ACC112 (cell line): Measurements from ENCODE around the gene ACOX1.

Source experiments
- H2AFZ ChIP-seq: fragments of 200-600 bp; sonication (generic); one replicate; pipeline ENCODE4 v1.6.0; 2017; ENCODE audit warnings: antibody characterized with exemption, low read length; ENCODE audit not compliant: unreplicated experiment
- H3K27ac ChIP-seq: fragments of 200-600 bp; sonication (generic); 2 replicates; pipeline ENCODE4 v1.5.1; 2014; ENCODE audit warnings: low read depth, mild to moderate bottlenecking, antibody characterized with exemption, low read length, moderate library complexity
- H3K27me3 ChIP-seq: fragments of 200-600 bp; sonication (generic); 2 replicates; pipeline ENCODE4 v1.6.1; 2014; ENCODE audit warnings: mild to moderate bottlenecking, antibody characterized with exemption, low read length, moderate library complexity, mixed read lengths; ENCODE audit not compliant: insufficient read depth
- H3K36me3 ChIP-seq: fragments of 200-600 bp; sonication (generic); 2 replicates; pipeline ENCODE4 v1.6.1; 2016; ENCODE audit warnings: mild to moderate bottlenecking, antibody characterized with exemption, low read length, moderate library complexity, mixed read lengths; ENCODE audit not compliant: insufficient read depth
- H3K4me1 ChIP-seq: fragments of 200-600 bp; sonication (generic); one replicate; pipeline ENCODE4 v1.6.1; 2016; ENCODE audit warnings: low read length, mixed read lengths; ENCODE audit not compliant: insufficient read depth, unreplicated experiment, control insufficient read depth
- H3K4me3 ChIP-seq: fragments of 200-600 bp; sonication (generic); 2 replicates; pipeline ENCODE4 v1.5.1; 2014; ENCODE audit warnings: mild to moderate bottlenecking, low read depth, low read length
- H3K79me2 ChIP-seq: fragments of 200-600 bp; sonication (generic); one replicate; pipeline ENCODE4 v1.6.0; 2016; ENCODE audit warnings: low read length; ENCODE audit not compliant: control insufficient read depth, unreplicated experiment, insufficient read depth

Gene ACOX1

GRCh38 chr17:75950855-75951554 is 28.0 kb downstream of the ACOX1 start:
- H3K4me3 ChIP-seq = no peak overlapping the region
- peaks cover 7% of the 10 kb centered on the region for H3K4me1 ChIP-seq
- H3K36me3 ChIP-seq = peaks cover 29% of the 10 kb centered on the region

DNA sequence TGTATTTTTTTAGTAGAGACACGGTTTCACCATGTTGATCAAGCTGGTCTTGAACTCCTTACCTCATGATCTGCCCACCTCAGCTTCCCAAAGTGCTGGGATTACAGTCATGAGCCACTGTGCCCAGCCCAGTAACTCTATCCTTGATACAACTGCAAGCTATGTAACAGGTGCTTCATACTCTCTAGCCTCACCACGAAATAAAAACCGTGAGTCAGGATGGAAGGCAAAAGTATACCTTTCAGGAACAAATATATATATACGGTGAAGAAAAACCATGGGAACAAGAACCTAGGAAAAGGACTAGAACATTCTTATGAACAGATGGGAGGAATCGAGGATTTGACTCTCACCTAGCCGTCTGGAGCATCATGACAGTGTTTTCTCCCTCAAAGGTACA is 28.5 kb downstream of the ACOX1 start:
- H3K4me3 ChIP-seq = no peak overlapping the region
- H2AFZ ChIP-seq = no peak overlapping the region
- no peaks in the 10 kb centered on the region for H3K27me3 ChIP-seq
- H3K79me2 ChIP-seq = no peaks in the 10 kb centered on the region
- peaks cover 31% of the 10 kb centered on the region for H3K36me3 ChIP-seq
- peaks cover 7% of the 10 kb centered on the region for H3K4me1 ChIP-seq
- H3K27ac ChIP-seq = no peak overlapping the region

More at GRCh38 chr17:75950855-75951554, 28.0 kb downstream of the ACOX1 start:
- no peak overlapping the region for H2AFZ ChIP-seq
- no peaks in the 10 kb centered on the region for H3K79me2 ChIP-seq
- H3K27ac ChIP-seq = no peak overlapping the region
- no peaks in the 10 kb centered on the region for H3K27me3 ChIP-seq

DNA sequence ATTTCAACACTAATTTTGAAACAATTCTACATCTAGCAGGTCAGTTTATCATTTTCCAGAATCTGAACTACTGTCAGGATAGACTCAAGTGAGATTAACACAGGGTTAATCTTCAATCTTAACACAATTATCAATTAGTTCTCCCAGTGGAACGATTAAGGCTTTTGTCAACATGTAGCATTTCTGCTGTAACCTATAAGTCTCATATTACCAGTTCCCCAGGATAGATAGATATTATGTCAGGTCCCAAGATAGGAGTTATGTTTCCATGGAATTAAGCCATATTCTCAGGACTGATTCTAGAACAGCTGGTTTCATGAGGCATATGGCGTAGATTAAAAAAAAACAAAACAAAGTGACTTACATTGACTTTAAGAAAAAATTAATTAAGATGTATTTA is 33.8 kb downstream of the ACOX1 start:
- Histone ChIP-seq H3K79me2 (no peaks in the 10 kb centered on the region), H3K4me3 (no peak overlapping the region), H2AFZ (no peak overlapping the region), H3K27me3 (no peaks in the 10 kb centered on the region), H3K4me1 (peaks cover 8% of the 10 kb centered on the region), H3K36me3 (peaks cover 14% of the 10 kb centered on the region; the same call in 1 of the 2 replicates), H3K27ac (no peak overlapping the region)

DNA sequence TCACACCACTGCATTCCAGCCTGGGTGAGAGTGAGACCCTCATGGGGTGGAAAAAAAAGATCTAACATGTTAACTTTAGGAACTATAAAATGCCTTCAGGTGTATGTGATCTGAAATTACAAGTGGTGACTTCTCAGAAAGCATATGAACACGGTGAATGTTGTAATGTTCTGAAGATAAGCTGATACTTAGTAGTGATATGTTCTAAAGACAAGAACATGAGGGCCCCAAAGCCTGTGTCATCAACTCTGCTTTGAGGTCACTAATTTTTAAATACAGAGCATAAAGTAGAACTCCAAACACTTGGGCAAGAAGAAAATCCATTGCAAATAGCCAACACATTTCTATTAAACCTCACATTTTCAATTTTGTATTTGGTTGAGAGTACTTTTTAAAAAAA is 35.5 kb downstream of the ACOX1 start:
- Histone ChIP-seq H3K36me3 (peaks cover 14% of the 10 kb centered on the region; the same call in 1 of the 2 replicates), H3K27me3 (no peaks in the 10 kb centered on the region), H3K27ac (no peak overlapping the region), H2AFZ (no peak overlapping the region), H3K79me2 (no peaks in the 10 kb centered on the region), H3K4me1 (peaks cover 10% of the 10 kb centered on the region), H3K4me3 (no peak overlapping the region)

DNA sequence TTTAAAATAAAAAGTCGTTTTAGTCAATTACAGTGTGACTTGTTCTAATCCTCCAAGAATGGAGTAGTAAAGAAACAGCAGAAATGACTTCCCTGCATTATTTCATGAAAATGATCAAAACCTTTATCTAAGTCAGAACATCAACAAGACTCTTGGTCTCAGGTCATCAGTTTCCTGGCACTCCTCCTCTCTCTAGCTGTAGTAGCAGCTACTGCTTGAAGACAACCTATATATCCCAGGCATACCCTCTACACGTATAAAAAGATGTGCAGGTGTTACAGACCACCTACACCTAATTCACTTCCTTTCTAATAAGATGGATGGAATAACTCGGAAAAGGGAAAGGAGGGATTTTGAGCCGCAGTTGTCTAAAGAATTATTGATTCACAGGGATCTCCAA is 36.5 kb downstream of the ACOX1 start:
- no peak overlapping the region for H3K4me3 ChIP-seq
- no peaks in the 10 kb centered on the region for H3K27me3 ChIP-seq
- no peak overlapping the region for H3K27ac ChIP-seq
- H3K4me1 ChIP-seq = peaks cover 10% of the 10 kb centered on the region
- H2AFZ ChIP-seq = no peak overlapping the region
- peaks cover 9% of the 10 kb centered on the region; the same call in 1 of the 2 replicates for H3K36me3 ChIP-seq
- no peaks in the 10 kb centered on the region for H3K79me2 ChIP-seq

DNA sequence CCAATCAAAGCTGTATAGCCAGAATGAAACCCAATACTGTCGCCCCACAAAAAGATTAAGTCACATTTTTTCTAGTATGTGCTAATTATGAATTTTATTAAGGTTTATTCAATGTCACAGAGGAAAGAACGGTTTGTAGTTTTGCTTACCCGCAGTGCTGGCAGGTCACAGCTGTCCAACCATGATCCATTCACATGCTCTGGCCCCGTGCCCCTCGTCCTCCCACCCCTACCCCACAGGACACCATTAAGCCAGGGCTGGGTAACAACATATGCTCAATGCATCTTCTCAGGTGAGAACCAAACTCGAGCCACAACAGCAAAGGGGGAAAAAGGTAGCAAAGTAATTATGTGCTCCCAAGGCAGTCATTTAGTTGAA is 37.5 kb downstream of the ACOX1 start:
- Histone ChIP-seq H3K79me2 (no peaks in the 10 kb centered on the region), H3K27me3 (no peaks in the 10 kb centered on the region), H3K4me1 (peaks cover 10% of the 10 kb centered on the region), H3K27ac (peak overlapping the region; percentile 34; the same call in 1 of the 2 replicates), H3K36me3 (peaks cover 8% of the 10 kb centered on the region; the same call in 1 of the 2 replicates), H3K4me3 (peak overlapping the region; percentile 90), H2AFZ (peak overlapping the region; percentile 17)

DNA sequence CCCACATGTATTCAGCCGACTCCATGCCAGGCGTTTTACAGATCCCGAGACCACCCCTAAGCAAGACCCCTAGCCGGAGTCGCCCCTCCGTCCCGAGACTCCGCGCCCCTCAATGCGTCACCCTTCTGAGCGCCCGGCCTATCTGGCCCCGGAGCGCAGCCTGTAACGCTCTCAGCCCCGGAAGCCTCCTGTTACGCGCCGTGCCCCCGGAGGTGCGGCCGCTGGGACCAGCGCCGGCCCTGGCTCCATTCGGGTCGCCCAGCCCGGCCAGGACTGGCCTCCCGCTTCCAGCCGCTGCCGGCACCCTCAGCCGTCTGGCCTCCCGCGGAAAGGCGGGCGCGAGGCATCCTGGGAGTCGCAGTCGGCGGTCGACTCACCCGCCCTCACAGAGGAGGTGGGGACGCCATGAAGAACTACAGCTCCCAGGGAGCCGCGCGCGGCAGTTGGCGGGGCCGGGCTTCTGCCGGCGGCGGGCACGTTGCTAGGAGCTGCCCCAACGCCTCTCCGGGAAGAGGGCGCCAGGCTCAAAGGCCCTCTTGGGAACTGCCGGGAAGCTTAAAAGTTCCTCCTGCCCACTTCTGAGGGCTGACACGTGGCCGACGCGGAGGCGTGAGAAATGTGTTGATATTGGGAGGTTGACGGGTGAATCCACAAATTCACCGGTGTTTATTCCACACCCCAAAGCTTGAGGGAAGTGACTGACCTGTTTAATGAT is 38.1 kb downstream of the ACOX1 start, which contains the start of gene FBF1:
TSS of gene FBF1 (minus strand) at position 316 of the 715 bp plus-strand sequence. CDS start 2,893 bp downstream, outside the sequence.
- H3K36me3 ChIP-seq = peaks cover 2% of the 10 kb centered on the region; the same call in 1 of the 2 replicates
- peak within 1 kb of the TSS; percentile 90 for H3K4me3 ChIP-seq
- H3K27me3 ChIP-seq = no peaks in the 10 kb centered on the region
- peak within 1 kb of the TSS; percentile 34; the same call in 1 of the 2 replicates for H3K27ac ChIP-seq
- peak within 1 kb of the TSS; percentile 99 for H2AFZ ChIP-seq
- H3K4me1 ChIP-seq = peaks cover 10% of the 10 kb centered on the region
- no peaks in the 10 kb centered on the region for H3K79me2 ChIP-seq

- H2AFZ ChIP-seq = no peak overlapping the region
- H3K4me3 ChIP-seq = no peak overlapping the region
- H3K79me2 ChIP-seq = no peaks in the 10 kb centered on the region
- H3K4me1 ChIP-seq = peaks cover 10% of the 10 kb centered on the region
- H3K36me3 ChIP-seq = no peaks in the 10 kb centered on the region
- H3K27ac ChIP-seq = no peak overlapping the region
- no peaks in the 10 kb centered on the region for H3K27me3 ChIP-seq
Measured at GRCh38 chr17:75937652-75938051, 41.3 kb downstream of the ACOX1 start.

GRCh38 chr17:75933808-75934207 is 45.2 kb downstream of the ACOX1 start:
- H3K27me3 ChIP-seq = no peaks in the 10 kb centered on the region
- no peak overlapping the region for H3K4me3 ChIP-seq
- H3K79me2 ChIP-seq = no peaks in the 10 kb centered on the region
- no peak overlapping the region for H3K27ac ChIP-seq
- H3K4me1 ChIP-seq = no peaks in the 10 kb centered on the region
- H2AFZ ChIP-seq = no peak overlapping the region
- H3K36me3 ChIP-seq = no peaks in the 10 kb centered on the region

- no peak overlapping the region for H3K4me3 ChIP-seq
- H3K36me3 ChIP-seq = no peaks in the 10 kb centered on the region
- H3K27me3 ChIP-seq = no peaks in the 10 kb centered on the region
- H3K27ac ChIP-seq = no peak overlapping the region
- H2AFZ ChIP-seq = no peak overlapping the region
- H3K79me2 ChIP-seq = no peaks in the 10 kb centered on the region
- H3K4me1 ChIP-seq = no peaks in the 10 kb centered on the region
Measured at GRCh38 chr17:75932852-75933251, 46.1 kb downstream of the ACOX1 start.

GRCh38 chr17:75931062-75931461 is 47.9 kb downstream of the ACOX1 start:
- H3K27ac ChIP-seq = no peak overlapping the region
- no peaks in the 10 kb centered on the region for H3K27me3 ChIP-seq
- H3K4me3 ChIP-seq = no peak overlapping the region
- no peak overlapping the region for H2AFZ ChIP-seq
- no peaks in the 10 kb centered on the region for H3K79me2 ChIP-seq
- no peaks in the 10 kb centered on the region for H3K36me3 ChIP-seq
- H3K4me1 ChIP-seq = no peaks in the 10 kb centered on the region
